Bronchial epithelial cell (primary cell): Measurements from ENCODE around the gene CUL7. TPM values are rescaled to one million over a fixed set of nuclear protein-coding genes. Genes with fewer than 3 reads are reported as not detected.
A peak's percentile ranks its signal among the peaks of the same experiment; 100 is the strongest.
"Not testable (repeated sequence)": the region's sequence is repeated elsewhere in the genome, so short reads cannot be mapped to it uniquely, and the experiment has no call there.

ENCODE experiments used
- DNase-seq: peaks from one replicate; pipeline ENCODE4 v3.0.0-alpha.2; 2010; ENCODE audit warnings: low read depth
- FAIRE-seq: peaks from 2 replicates; lab custom pipeline; 2011; peaks lifted over from hg19 to GRCh38; lab: Jason Lieb, UNC
- H3K27me3 ChIP-seq: 2 replicates; pipeline ENCODE4 v1.5.1; 2011; ENCODE audit warnings: low read length; ENCODE audit not compliant: control insufficient read depth, insufficient read depth
- H3K36me3 ChIP-seq: 2 replicates; pipeline ENCODE4 v1.5.1; 2011; ENCODE audit warnings: low read length; ENCODE audit not compliant: control insufficient read depth, insufficient read depth
- H3K4me3 ChIP-seq: 2 replicates; pipeline ENCODE4 v1.5.1; 2011; ENCODE audit warnings: mild to moderate bottlenecking, low read depth, low read length, control low read depth
- CTCF ChIP-seq: IDR thresholded peaks from 2 replicates; pipeline ENCODE4 v1.5.1; 2011; ENCODE audit warnings: mild to moderate bottlenecking, moderate library complexity, low read length, control low read depth, inconsistent platforms; ENCODE audit not compliant: insufficient read depth, severe bottlenecking
- total RNA-seq: library from RNA; depleted of rRNA; stranded (reverse); fragments of >200 nt; gene quantifications from 2 replicates; pipeline ENCODE4 v1.2.1, GENCODE V29; 2014

Gene CUL7
- total RNA-seq, 1 donor from 2014 or later: 20.5 TPM

GRCh38 chr6:43011207-43011606 lies 42.4 kb downstream of the CUL7 start:
- DNase-seq (no peak), FAIRE-seq (no peak)
- no peak overlapping the region for H3K4me3 ChIP-seq
- peaks cover 35% of the 10 kb centered on the region for H3K36me3 ChIP-seq
- no peak for TF ChIP-seq CTCF
- H3K27me3 ChIP-seq: no peaks in the 10 kb centered on the region

- peaks cover 35% of the 10 kb centered on the region for H3K36me3 ChIP-seq
- TF ChIP-seq CTCF: peak; percentile 59
- DNase-seq (peak; percentile 24), FAIRE-seq (no peak)
- no peak overlapping the region for H3K4me3 ChIP-seq
- no peaks in the 10 kb centered on the region for H3K27me3 ChIP-seq
Observed at GRCh38 chr6:43009124-43009523, 44.5 kb downstream of the CUL7 start.

- H3K27me3 ChIP-seq: no peaks in the 10 kb centered on the region
- H3K36me3 ChIP-seq: peaks cover 31% of the 10 kb centered on the region
- no peak for TF ChIP-seq CTCF
- DNase-seq (no peak), FAIRE-seq (no peak)
- no peak overlapping the region for H3K4me3 ChIP-seq
Observed at GRCh38 chr6:43007126-43007525, 46.5 kb downstream of the CUL7 start.

GRCh38 chr6:43006251-43006650 lies 47.4 kb downstream of the CUL7 start:
- DNase-seq: no peak
- FAIRE-seq: no peak
- peaks cover 24% of the 10 kb centered on the region for H3K36me3 ChIP-seq
- no peak overlapping the region for H3K4me3 ChIP-seq
- H3K27me3 ChIP-seq: no peaks in the 10 kb centered on the region
- no peak for TF ChIP-seq CTCF

GRCh38 chr6:43005844-43006243 lies 47.8 kb downstream of the CUL7 start:
- no peak overlapping the region for H3K4me3 ChIP-seq
- H3K36me3 ChIP-seq: peaks cover 20% of the 10 kb centered on the region
- no peaks in the 10 kb centered on the region for H3K27me3 ChIP-seq
- no peak for TF ChIP-seq CTCF
- FAIRE-seq (no peak), DNase-seq (peak; percentile 74)

- Histone ChIP-seq H3K36me3 (peaks cover 6% of the 10 kb centered on the region), H3K27me3 (no peaks in the 10 kb centered on the region), H3K4me3 (no peak overlapping the region)
- DNase-seq (no peak), FAIRE-seq (no peak)
- no peak for TF ChIP-seq CTCF
Observed at GRCh38 chr6:43001843-43002242, 51.8 kb downstream of the CUL7 start.

GRCh38 chr6:42998205-42998604 lies 55.4 kb downstream of the CUL7 start:
- H3K36me3 ChIP-seq, H3K4me3 ChIP-seq, H3K27me3 ChIP-seq, FAIRE-seq, DNase-seq: not testable (repeated sequence)
